NOMO-1 treated with DMSO at 0.1 percent for 48 hours (cell line): ENCODE data around the gene HOXD11.

Source experiments
- DNase-seq: peaks from one replicate; lab custom pipeline; 2025; ENCODE audit not compliant: unreplicated experiment; lab: John Stamatoyannopoulos, UW

The HOXD11 gene

DNA sequence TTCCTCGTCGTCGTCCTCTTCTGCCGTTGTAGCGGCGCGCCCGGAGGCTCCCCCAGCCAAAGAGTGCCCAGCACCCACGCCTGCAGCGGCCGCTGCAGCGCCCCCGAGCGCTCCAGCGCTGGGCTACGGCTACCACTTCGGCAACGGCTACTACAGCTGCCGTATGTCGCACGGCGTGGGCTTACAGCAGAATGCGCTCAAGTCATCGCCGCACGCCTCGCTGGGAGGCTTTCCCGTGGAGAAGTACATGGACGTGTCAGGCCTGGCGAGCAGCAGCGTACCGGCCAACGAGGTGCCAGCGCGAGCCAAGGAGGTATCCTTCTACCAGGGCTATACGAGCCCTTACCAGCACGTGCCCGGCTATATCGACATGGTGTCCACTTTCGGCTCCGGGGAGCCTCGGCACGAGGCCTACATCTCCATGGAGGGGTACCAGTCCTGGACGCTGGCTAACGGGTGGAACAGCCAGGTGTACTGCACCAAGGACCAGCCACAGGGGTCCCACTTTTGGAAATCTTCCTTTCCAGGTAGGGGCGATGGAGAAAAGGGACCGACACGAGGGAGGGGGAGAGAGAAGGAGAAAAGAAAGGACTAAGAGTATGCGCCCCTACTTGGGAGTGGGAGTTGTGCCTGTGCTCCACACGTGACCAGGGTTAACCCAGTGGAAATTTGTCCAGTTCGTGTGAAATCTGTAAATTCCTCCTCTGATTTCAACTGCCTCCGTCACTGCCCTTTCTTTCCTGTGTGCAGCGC lies 13.8 kb upstream of the HOXD11 start:
- no peak for DNase-seq

DNA sequence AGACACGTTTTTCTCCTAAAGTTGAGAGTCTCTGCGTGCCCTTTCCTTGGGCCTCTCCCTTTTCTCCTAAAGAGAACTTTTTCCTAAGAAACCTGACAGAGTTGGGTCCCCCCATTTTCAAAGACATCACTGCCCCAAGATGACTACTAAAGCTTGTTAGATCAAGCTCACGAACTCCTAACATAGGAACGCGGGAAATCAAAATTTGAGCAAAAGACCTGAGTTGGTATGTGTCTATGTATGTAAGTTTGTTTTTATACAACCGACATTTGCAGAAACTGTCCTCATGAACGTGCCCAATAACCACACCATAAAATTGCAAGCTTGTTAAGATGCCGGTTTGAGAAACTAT lies 13.2 kb upstream of the HOXD11 start:
- DNase-seq = no peak

DNA sequence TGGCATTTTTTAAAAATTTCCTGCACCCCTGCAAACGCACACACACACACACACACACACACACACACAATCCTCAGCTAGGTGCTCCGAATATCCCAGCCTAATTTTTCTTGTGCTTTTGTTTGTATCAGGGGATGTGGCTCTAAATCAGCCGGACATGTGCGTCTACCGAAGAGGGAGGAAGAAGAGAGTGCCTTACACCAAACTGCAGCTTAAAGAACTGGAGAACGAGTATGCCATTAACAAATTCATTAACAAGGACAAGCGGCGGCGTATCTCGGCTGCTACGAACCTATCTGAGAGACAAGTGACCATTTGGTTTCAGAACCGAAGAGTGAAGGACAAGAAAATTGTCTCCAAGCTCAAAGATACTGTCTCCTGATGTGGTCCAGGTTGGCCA lies 12.7 kb upstream of the HOXD11 start:
- DNase-seq = no peak

DNA sequence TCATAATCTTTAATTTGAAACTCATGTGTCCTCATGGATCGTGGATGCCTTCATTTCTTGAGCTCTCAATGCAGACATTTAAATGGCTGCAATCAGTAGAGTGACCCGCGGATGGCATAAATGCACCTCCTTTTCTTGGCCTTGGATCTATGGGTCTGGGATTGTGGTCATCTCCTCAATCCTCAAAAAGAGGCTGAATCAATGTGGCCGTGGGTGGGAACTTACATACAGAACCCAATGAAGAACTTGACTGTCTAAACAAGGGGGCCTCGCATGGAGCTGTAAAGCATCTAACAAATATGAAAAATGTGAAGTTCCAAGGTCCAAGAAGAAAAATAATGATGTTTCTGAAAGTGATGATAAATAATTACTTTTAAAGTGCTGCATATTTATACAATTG lies 11.7 kb upstream of the HOXD11 start:
- DNase-seq = no peak

DNA sequence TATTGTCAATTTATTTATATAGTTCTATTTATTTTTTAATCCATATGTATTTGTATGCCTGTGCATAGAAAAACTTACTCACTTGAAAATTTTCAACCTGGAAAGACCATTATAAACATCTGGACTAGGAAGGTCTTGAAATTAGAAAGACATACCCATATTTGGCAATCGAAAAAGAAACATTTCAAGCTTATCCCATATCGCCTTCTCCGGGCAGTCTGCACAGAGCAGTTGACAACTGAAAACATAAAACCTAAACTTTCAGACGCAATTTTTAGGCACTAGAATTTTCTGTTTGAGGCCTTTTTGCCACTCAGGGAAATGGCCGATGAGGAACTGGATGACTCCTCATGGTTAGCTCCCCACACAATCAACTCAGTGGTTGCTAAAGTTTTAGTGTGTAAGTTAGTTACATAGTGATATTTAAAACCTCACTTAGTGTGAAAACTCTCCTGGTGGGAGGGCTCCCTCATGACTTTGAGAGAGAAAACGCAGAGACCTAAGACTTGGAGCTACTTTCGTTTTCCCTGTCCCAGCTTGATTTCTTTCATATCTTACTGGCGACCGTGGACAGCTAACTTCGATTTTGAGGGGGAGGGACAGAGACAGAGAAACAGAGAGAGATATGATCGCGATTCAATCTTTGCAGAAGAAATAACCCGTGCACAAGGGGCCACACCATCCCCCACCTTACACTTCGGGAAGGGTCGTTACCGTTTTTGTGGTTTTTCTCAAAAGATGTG lies 10.7 kb upstream of the HOXD11 start:
- DNase-seq = no peak

DNA sequence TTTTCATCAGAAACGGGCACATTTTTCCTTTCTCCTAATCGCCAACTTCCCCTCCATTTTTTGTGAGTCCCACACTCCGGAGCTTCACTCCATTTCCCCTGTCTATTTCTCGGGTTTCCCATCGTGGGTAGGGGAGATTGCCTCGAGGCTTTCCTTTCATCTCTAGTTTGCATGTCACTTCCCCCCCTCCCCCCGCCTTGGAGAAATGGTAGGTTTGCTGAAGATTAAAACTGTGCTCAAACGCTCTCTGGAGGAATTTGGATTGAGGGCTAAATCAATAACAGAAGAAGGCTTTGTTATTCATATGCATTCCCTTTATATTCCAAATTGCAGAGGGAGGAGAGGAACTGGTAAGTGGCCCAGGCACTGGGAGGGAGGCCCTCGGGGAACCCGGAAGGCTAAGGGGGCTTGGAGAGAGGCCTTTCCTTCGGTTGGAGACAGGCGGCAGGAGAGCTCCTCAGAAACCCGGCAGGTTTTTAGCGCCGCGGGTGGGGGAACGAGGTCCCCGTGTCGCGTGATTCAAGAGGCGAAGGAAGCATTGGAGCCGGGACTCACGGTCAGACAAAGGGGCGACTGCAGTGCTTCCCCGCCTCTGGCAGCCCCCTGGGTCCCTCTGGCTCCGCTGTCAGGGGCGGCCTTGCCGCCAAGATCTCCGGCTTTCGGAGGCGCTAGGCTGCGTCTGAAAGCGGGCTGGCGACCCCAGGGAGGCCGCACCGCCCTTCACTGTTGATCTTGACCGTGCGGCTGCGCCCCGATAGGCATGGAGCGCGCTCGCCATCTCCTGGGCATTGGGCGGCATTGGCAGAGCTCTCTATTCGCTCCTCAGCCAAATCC lies 9.9 kb upstream of the HOXD11 start:
- DNase-seq = peak; percentile 66

DNA sequence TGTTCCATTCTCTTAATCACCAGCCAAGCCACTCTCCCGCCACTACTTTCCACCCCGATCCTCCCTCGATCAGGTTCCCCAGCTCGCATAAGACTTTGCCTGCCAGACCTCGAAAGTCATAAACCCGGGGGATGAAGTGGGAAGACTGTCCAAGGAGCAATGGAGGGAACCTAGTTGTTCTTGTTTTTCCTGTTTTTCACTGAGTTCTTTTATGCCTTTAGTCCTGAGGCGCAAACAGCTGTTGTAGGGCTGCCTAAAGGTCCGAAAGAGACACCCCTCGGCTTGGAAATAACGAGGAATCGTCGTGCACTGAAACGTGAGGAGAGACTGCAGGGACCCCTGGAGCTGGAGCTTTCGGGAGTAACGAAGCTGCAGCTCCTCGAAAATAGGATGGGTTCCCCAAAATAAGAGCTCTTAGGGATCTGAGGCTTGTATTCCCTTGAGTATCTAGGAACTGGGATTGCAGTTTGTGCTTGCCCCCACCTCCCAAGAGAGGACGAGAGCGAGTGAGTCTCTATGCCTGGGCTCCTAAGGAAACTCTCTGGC lies 9.2 kb upstream of the HOXD11 start:
- no peak for DNase-seq

DNA sequence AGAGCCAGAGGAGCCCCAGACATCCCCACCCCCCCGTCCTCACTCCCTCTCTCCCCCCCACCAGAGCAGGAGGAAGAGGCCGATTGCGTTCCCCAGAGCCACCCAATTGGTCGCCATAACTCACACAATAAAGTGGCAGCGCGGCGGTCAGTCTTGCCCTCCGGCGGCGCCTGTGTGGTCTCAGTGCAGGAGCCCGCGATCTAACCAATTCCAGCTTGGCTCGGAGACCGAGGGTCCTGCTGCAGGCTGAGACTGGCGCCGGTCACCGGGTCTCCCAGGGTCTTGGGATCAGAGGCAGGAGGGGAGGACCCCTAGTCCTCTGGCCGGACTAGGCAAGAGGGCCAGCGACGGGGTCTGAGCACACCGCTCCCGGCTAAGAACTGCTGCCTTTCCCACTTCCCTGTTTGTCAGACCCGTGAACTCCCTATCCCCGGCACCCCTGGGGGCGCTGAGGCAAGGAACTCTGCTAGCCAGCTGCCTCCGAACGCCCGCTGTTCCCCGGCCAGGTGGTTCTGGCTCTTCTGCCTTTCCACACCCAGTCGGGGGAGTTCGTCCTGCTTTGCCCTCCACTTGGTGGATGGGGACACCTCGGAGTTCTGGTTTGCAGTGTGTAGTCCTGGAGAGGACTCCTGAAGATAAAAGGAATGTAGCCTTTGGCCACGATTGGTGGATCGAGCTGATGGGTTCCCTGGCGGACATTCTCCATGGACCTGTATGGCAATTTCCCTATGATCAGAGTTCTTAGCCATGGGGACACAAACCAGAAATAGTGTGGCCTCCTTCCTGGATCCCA lies 8.5 kb upstream of the HOXD11 start:
- no peak for DNase-seq

DNA sequence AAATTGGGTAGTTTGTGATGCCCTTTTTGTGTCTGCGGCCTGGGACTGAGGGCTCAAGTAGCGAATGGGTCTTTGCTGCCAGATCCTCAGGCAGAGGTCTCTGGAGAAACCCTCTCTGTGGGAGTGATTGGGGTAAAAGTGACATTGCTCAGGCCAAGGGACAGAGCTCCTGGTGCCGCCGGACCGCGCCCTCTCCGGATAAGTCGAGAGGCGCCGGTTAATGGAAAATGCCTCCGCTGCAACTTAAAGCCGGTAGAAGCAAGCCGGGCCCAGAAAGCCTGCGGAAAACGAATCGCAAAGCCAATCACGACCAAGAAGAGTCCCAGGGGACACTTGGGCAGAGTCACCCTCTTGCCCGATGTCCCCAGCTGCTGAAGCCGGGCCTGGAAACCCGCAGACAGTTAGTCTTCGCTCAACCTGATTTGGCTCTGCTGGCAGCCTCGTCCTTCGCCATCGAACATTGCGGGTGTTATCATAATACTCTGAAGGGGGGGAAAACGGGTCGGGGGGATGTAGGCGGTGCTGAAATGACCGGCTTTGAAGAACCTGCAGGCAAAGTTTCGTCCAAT lies 7.8 kb upstream of the HOXD11 start:
- no peak for DNase-seq

DNA sequence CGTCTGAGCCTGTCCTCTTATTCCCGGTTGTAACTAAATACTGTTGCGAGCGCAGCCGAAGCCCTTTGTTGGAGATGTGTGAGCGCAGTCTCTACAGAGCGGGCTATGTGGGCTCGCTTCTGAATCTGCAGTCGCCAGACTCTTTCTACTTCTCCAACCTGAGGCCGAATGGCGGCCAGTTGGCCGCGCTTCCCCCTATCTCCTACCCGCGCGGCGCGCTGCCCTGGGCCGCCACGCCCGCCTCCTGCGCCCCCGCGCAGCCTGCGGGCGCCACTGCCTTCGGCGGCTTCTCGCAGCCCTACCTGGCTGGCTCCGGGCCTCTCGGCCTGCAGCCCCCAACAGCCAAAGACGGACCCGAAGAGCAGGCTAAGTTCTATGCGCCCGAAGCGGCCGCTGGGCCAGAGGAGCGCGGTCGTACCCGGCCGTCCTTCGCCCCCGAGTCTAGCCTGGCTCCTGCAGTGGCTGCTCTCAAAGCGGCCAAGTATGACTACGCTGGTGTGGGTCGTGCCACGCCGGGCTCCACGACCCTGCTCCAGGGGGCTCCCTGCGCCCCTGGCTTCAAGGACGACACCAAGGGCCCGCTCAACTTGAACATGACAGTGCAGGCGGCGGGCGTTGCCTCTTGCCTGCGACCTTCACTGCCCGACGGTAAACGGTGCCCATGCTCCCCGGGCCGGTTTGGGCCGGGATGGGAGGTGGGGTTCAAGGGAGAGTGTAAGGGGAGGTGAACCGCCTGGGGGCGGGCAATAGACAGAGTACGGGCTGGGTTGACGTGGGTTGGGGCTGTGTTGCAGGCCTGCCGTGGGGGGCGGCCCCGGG lies 7.1 kb upstream of the HOXD11 start, which contains the start of gene HOXD12:
Gene HOXD12 (plus strand): TSS at position 68 of the 819 bp plus-strand sequence. CDS start 7 bp downstream, at position 75.
- DNase-seq = no peak

DNA sequence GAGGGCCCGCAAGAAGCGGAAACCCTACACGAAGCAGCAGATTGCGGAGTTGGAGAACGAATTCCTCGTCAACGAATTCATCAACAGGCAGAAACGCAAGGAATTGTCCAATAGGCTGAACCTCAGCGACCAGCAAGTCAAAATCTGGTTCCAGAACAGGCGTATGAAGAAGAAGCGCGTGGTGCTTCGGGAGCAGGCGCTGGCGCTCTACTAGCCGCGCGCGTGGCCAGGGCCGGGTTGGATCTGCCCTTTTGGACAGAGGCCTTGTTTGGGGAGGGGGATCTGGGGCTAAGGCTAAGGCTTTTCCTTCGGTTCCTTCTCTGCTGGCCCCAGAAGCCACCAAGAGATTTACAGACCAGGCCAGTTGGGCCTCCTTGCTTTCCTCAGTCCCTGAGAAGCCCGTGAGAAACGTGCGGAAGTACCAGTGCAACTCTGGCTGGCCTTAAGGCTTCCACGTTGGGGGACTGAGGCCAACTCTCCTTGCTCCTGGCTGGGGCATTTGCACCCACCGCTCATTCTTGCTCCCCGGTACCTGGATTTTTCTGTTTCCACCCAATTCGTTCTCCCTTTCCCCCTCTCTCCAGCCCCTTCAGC lies 6.4 kb upstream of the HOXD11 start:
- no peak for DNase-seq

DNA sequence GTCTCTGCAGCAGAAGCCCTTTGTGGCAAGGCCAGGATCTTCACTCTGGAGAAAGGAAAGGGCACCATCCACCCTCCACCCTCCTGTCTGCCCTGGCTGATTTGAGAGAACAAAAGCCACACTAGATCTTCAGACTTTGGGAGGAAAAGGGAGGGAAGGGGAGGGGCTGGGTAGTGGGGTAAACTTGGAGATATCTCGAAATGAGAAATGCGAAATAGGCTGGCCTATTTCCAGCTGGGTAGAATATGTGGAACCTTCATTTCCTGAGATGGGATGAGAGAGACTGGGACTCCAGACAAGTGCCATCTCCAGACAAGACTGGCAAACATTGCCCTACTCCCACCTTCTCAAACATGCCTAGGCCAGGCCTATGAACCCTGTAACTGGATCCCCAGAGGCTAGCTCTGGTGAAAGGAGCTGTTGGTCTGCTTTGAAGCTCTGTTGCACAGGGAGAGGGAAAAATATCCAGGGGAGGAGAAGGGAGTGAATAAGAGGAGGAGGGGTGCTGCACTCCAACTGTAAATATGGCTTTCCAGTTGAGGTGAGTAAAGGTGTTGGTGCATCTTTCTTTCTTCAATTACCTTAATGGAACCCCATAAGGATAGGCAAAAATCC lies 5.8 kb upstream of the HOXD11 start:
- DNase-seq = no peak

DNA sequence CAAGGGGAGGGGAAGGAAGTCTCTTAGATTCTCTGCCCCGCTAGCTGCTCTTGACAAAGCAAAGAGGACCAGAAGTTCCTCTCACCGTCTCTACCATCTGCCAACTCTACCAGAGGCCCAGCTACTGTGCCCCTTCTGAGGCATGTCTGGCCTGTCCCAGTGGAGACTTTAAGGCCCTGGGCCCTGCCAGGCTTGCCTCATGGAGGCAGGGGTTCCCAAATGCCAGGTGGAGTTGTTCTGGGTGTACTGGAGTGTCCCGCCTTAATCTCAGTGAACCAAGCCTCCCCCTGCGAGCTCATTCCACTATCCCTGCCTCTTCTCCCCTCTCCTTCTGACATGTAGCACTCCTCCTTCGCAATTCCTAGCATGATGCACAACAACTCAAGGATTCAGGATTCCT lies 5.2 kb upstream of the HOXD11 start:
- DNase-seq = no peak

DNA sequence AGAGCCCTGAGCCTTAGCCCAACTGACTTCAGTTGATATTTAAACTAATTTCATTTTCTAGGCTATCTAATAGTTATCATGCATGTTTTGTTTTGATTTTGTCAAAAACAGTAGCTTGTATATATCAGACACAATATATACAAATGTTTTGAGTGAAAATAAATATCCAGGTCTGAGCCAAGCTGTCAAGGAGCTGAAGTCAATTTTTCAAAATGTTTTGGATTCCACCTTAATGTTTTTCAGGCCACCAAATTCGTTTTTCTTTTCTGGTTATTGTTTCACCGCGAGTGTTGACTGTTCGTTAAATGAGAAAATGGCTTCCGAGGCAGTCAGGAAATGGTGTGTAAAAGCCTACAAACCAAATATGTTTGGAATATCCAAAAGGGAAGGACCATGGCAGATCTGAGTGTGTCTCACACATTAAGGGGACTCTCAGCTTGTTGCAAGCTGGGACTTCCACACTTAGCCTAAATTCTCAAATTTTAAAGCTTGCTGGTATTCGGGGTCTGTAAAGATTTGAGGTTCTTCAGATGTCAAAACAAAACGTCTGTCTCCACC lies 4.7 kb upstream of the HOXD11 start:
- DNase-seq = no peak

DNA sequence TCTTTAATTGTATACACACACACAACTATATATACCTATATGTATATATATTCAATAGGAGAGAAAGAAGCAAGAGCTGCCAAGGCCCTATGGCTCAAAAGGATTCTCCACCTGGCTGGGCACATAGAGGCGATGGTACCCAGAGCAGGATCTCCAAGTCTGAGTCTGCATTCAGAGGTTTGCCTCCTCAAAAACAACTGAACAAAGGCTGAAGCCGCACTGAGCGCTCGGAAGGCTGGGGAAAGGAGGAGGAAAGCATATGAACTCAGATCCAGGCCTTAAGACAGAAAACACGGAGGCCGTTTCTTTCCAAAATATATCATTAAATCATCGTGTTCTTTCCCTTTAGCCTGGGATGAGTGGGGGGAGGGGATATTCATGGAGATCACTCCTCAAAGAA lies 3.9 kb upstream of the HOXD11 start:
- no peak for DNase-seq

DNA sequence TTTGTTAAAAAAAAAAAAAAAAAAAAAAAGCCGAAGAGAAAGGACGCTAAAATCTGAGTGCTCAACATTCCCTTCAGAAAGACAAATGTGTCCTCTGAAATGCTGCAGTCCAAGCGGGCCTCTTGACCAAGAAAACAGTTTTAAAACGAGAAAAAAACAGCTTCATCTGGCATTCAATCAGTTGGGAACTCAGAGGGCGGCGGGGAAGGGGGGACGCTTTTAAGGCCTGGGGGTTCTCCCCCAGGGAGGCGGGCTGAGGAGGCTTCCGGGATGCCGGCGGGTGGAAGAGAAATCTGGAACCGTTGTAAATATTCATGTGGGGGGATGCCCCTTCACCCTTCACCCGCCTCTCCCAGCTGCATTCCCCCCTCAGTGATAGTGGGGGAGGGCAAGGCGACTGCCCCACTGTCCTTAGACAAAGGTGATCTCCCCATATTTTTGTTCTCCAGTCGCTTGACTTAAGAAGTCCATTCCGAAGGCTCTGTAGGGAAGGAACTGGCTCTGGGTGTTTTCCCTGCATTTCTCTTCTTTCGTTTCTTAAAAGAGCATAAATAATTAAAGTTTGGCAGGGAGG lies 3.3 kb upstream of the HOXD11 start:
- no peak for DNase-seq

DNA sequence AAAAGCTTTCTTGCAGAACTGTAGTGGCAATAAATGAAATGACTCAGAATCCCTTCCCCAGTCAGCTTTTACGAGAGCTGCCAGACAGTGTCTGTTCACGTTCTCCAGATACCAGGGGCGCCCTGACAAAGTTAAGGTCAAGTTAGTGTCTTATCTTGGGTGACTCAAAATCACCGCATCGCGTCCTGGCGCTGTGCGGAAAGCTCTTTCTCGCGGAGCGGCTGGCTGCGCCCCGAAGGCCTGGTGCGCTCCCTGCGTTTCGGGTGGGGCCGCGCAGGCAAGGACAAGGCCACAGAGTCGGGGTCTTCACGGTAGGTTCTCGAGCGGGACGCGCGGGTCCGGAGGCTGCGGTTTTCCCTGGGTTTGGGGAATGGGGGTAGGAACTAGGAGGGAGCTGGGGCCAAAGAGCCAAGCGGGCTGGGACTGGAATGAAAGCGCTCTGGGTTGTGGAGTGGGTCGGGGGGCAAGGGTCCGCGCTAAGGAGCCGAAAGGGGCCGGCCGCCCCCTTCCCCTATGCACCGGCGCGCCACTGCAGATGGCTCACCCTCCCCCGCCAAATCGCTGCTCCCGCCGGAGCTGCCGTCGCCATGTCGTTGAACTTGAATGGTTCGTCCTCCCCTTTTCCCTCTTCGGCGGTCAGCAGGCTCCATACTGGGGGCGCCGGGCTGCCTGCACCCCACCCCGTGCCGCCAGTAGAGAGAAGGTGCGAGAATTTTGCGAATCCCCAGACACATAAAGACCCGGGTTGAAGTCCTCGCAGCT lies 2.6 kb upstream of the HOXD11 start:
- no peak for DNase-seq
